C4-2B (cell line): ENCODE measurements around the gene CCNT1.

ENCODE experiments used
- ZFX ChIP-seq: fragments of 450-650 bp; IDR thresholded peaks from 2 replicates; pipeline ENCODE4 v1.6.1; 2017
- TF ChIP-seq, protein P1 (sequence below): fragments of 450-650 bp; conservative IDR thresholded peaks from 2 replicates; pipeline ENCODE4 v1.5.1; 2017; ENCODE audit warnings: mild to moderate bottlenecking

DNA sequence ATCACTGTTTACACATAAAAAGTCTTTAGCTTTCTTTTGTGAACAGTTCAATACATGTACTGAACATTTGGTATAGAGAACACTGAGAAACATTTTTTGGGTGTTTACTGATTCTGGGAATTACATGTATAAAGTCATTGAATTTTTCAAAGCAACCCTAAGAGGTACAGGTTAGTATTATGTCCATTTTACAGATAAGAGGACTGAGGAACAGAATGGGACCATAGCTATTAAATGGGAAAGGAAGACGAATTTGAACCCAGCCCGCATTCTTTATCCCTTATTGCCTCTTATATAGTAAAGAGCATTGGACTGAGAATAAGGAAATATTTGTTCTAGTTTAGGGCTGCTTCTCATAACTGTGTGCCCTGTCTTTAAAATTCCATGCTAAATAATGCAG lies 33.6 kb downstream of the CCNT1 start:
- TF ChIP-seq, protein P1, sequence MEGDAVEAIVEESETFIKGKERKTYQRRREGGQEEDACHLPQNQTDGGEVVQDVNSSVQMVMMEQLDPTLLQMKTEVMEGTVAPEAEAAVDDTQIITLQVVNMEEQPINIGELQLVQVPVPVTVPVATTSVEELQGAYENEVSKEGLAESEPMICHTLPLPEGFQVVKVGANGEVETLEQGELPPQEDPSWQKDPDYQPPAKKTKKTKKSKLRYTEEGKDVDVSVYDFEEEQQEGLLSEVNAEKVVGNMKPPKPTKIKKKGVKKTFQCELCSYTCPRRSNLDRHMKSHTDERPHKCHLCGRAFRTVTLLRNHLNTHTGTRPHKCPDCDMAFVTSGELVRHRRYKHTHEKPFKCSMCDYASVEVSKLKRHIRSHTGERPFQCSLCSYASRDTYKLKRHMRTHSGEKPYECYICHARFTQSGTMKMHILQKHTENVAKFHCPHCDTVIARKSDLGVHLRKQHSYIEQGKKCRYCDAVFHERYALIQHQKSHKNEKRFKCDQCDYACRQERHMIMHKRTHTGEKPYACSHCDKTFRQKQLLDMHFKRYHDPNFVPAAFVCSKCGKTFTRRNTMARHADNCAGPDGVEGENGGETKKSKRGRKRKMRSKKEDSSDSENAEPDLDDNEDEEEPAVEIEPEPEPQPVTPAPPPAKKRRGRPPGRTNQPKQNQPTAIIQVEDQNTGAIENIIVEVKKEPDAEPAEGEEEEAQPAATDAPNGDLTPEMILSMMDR, result no peak
- no peak for TF ChIP-seq ZFX
